GM10266 (cell line): Measurements from ENCODE around the gene UFSP2.
A peak's percentile ranks its signal among the peaks of the same experiment; 100 is the strongest.

Experiments used
- DNase-seq: peaks from one replicate; pipeline ENCODE4 v3.0.0; 2012; ENCODE audit errors: extremely low spot score
- TF ChIP-seq, protein P1 (sequence below): IDR thresholded peaks from 2 replicates; pipeline ENCODE4 v1.5.1; 2012; ENCODE audit warnings: mild to moderate bottlenecking, low read depth; ENCODE audit not compliant: control insufficient read depth, insufficient read depth; ENCODE audit errors: missing control alignments

Gene UFSP2

DNA sequence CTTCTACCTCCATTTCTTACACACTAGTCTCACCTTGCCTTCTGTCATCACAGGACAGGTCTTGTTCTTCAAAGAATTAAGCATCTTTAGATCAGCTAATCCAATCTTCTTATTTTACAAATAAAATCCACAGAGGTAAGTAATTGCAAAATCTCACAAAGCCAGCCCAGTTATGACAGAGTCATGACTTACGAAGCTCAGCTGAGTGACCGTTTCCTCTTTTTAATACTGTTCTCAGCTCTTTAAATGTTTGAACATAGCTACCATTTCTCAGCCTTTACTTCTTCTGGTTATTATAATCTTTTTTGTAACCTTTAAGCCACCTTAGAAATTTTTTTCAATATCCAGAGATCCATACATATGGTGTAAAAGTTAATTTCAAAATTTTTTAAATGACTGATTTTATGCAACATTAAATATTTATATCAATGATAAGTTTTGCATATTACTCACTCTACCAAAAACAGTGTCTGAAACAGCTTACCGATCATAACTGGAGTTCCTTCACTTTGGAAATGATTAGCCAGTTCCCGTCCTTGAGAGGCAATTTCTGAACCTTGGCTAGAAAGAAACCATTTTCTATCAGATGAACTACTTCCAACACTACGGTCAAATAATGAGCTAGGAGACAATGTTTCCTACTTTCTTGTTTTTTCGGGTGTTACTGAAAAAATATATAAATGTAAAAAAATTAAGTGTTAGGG lies 20.3 kb downstream of the UFSP2 start:
- peak; percentile 21 for DNase-seq
- TF ChIP-seq, protein P1, sequence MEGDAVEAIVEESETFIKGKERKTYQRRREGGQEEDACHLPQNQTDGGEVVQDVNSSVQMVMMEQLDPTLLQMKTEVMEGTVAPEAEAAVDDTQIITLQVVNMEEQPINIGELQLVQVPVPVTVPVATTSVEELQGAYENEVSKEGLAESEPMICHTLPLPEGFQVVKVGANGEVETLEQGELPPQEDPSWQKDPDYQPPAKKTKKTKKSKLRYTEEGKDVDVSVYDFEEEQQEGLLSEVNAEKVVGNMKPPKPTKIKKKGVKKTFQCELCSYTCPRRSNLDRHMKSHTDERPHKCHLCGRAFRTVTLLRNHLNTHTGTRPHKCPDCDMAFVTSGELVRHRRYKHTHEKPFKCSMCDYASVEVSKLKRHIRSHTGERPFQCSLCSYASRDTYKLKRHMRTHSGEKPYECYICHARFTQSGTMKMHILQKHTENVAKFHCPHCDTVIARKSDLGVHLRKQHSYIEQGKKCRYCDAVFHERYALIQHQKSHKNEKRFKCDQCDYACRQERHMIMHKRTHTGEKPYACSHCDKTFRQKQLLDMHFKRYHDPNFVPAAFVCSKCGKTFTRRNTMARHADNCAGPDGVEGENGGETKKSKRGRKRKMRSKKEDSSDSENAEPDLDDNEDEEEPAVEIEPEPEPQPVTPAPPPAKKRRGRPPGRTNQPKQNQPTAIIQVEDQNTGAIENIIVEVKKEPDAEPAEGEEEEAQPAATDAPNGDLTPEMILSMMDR = no peak

DNA sequence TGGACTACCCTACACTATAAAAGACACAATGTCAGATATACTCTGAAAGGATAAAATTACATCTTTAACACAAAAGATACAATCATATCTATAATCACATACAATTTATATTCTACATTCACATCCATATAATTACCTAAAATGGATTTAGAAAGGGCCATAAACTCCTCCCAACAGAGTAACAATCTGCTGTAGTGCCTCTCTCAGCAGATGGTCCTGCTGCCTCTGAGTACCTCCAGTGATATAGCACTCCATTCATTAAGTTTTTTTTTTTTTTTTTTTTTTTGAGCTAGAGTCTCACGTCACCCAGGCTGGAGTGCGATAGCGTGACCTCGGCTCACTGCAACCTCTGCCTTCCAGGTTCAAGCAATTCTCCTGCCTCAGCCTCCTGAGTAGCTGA lies 21.7 kb downstream of the UFSP2 start:
- no peak for DNase-seq
- TF ChIP-seq, protein P1 = no peak

DNA sequence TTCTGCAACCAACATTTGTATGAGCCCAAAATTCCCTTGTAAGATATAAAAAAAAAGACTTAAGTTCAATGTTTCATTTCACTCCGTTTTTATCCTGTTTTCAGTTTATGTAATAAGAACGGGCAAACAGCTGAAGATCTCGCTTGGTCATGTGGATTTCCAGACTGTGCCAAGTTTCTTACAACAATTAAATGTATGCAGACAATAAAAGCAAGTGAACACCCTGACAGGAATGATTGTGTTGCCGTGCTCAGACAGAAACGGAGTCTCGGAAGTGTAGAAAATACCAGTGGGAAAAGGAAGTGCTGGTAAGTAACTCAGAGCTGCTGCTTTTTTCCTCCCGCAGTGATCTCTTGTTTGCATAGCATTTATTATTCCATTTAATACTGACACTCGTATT lies 26.3 kb downstream of the UFSP2 start:
- TF ChIP-seq, protein P1 = no peak
- no peak for DNase-seq

DNA sequence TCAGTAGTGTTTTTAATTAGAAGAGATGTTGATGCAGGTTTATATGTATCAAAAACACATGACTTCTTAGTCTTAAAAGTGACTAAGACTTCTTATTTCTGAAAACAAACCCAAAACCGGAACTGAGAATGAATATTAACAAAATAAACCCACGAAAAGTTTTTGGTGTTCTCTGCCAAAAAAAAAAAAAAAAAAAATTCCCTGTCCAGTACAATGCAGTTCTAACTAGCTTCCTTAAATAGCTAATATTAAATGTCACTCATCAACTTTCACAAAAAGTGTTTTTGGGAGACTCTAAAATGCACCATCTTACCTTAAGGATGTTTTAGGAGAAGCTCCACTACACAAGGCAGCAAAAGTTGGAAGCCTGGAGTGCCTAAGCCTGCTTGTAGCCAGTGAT lies 27.1 kb downstream of the UFSP2 start:
- TF ChIP-seq, protein P1 = no peak
- no peak for DNase-seq

DNA sequence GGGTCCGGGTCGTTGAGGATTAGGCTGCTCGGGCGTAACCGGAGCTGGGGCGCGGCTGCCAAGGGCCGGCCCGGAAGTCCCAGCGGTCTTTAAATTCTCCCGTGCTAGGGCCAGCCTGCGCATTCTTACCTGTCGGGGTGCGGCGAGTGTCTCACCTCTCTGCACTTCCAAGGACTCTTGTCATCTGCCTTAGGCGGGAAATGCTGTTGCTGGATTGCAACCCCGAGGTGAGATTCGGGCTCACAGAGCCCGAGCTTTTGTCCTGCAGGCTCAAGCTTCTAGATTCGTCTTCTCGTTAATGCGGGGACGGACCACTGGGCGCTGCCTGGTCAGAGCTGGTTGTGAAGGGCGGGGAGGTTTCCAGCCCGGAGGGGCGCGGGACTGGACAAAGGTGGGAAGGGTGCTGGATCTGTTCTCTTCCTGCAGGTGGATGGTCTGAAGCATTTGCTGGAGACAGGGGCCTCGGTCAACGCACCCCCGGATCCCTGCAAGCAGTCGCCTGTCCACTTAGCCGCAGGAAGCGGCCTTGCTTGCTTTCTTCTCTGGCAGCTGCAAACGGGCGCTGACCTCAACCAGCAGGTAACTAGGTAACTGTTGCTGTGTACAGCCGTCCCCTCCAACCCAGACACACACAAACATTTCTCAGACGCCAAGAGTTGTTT lies 28.9 kb downstream of the UFSP2 start, which contains the start of gene ANKRD37:
Gene ANKRD37, plus strand, starts transcription at position 118 of the 662 bp plus-strand sequence. Its CDS starts 83 bp downstream, at position 201.
- TF ChIP-seq, protein P1 = no peak
- DNase-seq = no peak

DNA sequence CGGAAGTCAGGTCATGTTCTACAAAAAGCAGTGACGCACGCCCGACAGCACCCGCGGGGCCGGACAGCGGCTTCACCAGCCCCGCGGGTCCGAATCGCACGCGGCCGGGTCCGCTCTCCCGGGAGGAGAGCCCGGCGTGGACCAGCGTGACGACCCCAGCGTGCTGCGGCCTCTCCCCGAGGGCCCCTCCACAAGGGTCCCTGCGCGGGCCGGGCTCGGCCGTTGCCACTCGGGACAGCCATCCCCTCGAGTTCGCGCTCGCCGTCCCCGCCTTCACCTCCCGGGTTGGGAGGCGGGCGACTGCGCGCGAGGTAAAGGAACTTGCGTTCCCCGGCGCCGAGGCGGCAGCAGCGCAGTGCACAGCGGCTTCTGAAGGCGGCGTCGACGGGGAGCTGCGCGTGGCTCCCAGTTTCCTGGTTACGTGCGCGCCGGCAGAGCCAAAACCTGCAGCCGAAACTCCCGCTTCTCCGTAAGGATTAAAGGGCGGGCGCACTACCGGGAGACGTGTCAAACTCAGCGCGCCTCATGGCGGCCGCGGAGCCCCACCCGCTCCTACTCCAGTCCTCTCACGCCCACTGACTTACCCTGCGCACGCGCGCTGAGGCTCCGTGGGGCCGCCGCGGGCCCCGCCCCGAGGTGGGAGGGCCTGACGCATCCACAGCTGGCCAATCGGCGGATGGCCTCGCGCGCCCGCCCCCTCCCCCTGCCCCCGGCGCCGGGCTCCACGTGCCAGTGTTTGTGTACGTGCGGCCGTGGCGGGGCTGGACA lies 29.6 kb downstream of the UFSP2 start:
- TF ChIP-seq, protein P1 = no peak
- peak; percentile 98 for DNase-seq
